Liver (tissue), 9 donors: Measurements from ENCODE around the gene CCR9. TPM values are rescaled to one million over a fixed set of nuclear protein-coding genes. Genes with fewer than 3 reads are reported as not detected.

ENCODE experiments used
- DNase-seq: peaks from one replicate; pipeline ENCODE4 v3.0.0-alpha.2; 2017; ENCODE audit warnings: low spot score
- H3K27ac ChIP-seq, 2 donors: one replicate each; pipeline ENCODE4 v1.7.0; 2013; ENCODE audit warnings: inconsistent platforms in 2 of 2, low read length in 2 of 2, control low read depth in 1 of 2, low read depth in 1 of 2, mild to moderate bottlenecking in 1 of 2
- H3K27me3 ChIP-seq, 4 donors: one replicate each; pipeline versions ENCODE4 v1.6.1 to v1.7.0; 2013; ENCODE audit warnings: low read length in 3 of 4, inconsistent platforms in 1 of 4, mild to moderate bottlenecking in 1 of 4, moderate library complexity in 1 of 4; ENCODE audit not compliant: control insufficient read depth in 4 of 4, insufficient read depth in 4 of 4
- H3K36me3 ChIP-seq, 4 donors: one replicate each; pipeline versions ENCODE4 v1.6.1 to v1.7.0; 2013; ENCODE audit warnings: low read length in 3 of 4, mild to moderate bottlenecking in 3 of 4, low read depth in 1 of 4, moderate library complexity in 1 of 4; ENCODE audit not compliant: control insufficient read depth in 4 of 4, insufficient read depth in 3 of 4
- H3K4me1 ChIP-seq, 4 donors: one replicate each; pipeline versions ENCODE4 v1.6.1 to v1.7.0; 2013; ENCODE audit warnings: low read length in 3 of 4, mild to moderate bottlenecking in 3 of 4, moderate library complexity in 1 of 4; ENCODE audit not compliant: control insufficient read depth in 4 of 4, insufficient read depth in 4 of 4
- H3K4me3 ChIP-seq, 3 donors: one replicate each; pipeline versions ENCODE4 v1.6.1 to v1.7.0; 2013; ENCODE audit warnings: low read length in 3 of 3, control low read depth in 1 of 3, low read depth in 1 of 3, mild to moderate bottlenecking in 1 of 3
- H3K9ac ChIP-seq, 2 donors: one replicate each; pipeline ENCODE4 v1.7.0; 2013; ENCODE audit warnings: low read length in 2 of 2, mild to moderate bottlenecking in 2 of 2, moderate library complexity in 2 of 2, control low read depth in 1 of 2, low read depth in 1 of 2
- H3K9me3 ChIP-seq, 4 donors: one replicate each; pipeline versions ENCODE4 v1.6.1 to v1.7.0; 2013; ENCODE audit warnings: low read length in 3 of 4; ENCODE audit not compliant: control insufficient read depth in 4 of 4
- ATF3 ChIP-seq: IDR thresholded peaks from 2 replicates; pipeline ENCODE4 v1.6.1; 2016; ENCODE audit warnings: antibody characterized with exemption
- CTCF ChIP-seq: fragments of 150-350 bp; IDR thresholded peaks from 2 replicates; pipeline ENCODE4 v1.5.1; 2017; ENCODE audit warnings: improper control_type of control experiment, low read depth, low read length; ENCODE audit not compliant: missing input control
- EGR1 ChIP-seq, 2 donors: IDR thresholded peaks; 2 replicates each; pipeline ENCODE4 v1.6.1; 2016 to 2018; ENCODE audit warnings: antibody characterized with exemption in 2 of 2, low read depth in 2 of 2
- FOXA1 ChIP-seq: IDR thresholded peaks from 2 replicates; pipeline ENCODE4 v1.6.1; 2016; ENCODE audit warnings: antibody characterized with exemption
- FOXA2 ChIP-seq: IDR thresholded peaks from 2 replicates; pipeline ENCODE4 v1.6.1; 2016; ENCODE audit warnings: antibody characterized with exemption
- GABPA ChIP-seq, 2 donors: IDR thresholded peaks in 1 of 2; conservative IDR thresholded peaks in 1 of 2; 2 replicates each; pipeline ENCODE4 v1.6.1; 2016; ENCODE audit warnings: antibody characterized with exemption in 2 of 2, mild to moderate bottlenecking in 1 of 2, moderate library complexity in 1 of 2
- HNF4A ChIP-seq, 2 donors: conservative IDR thresholded peaks; 2 replicates each; pipeline ENCODE4 v1.6.1; 2016; ENCODE audit warnings: antibody characterized with exemption in 2 of 2, mild to moderate bottlenecking in 2 of 2
- HNF4G ChIP-seq: IDR thresholded peaks from 2 replicates; pipeline ENCODE4 v1.6.1; 2016; ENCODE audit warnings: antibody characterized with exemption
- JUND ChIP-seq, 2 donors: IDR thresholded peaks; 2 replicates each; pipeline ENCODE4 v1.6.1; 2016; ENCODE audit warnings: antibody characterized with exemption in 2 of 2
- MAX ChIP-seq: IDR thresholded peaks from 2 replicates; pipeline ENCODE4 v1.6.1; 2016; ENCODE audit warnings: antibody characterized with exemption
- NR2F2 ChIP-seq: IDR thresholded peaks from 2 replicates; pipeline ENCODE4 v1.6.1; 2016; ENCODE audit warnings: antibody characterized with exemption
- RAD21 ChIP-seq, 2 donors: IDR thresholded peaks; 2 replicates each; pipeline ENCODE4 v1.6.1; 2016; ENCODE audit warnings: antibody characterized with exemption in 2 of 2, mild to moderate bottlenecking in 2 of 2
- REST ChIP-seq: IDR thresholded peaks from 2 replicates; pipeline ENCODE4 v1.6.1; 2016; ENCODE audit warnings: antibody characterized with exemption, mild to moderate bottlenecking
- RXRA ChIP-seq, 2 donors: IDR thresholded peaks; 2 replicates each; pipeline ENCODE4 v1.6.1; 2017 to 2018; ENCODE audit warnings: antibody characterized with exemption in 2 of 2, mild to moderate bottlenecking in 1 of 2
- SP1 ChIP-seq: IDR thresholded peaks from 2 replicates; pipeline ENCODE4 v1.6.1; 2018; ENCODE audit warnings: antibody characterized with exemption, mild to moderate bottlenecking
- TAF1 ChIP-seq: conservative IDR thresholded peaks from 2 replicates; pipeline ENCODE4 v1.6.1; 2016; ENCODE audit warnings: antibody characterized with exemption, mild to moderate bottlenecking
- YY1 ChIP-seq: IDR thresholded peaks from 2 replicates; pipeline ENCODE4 v1.6.1; 2016; ENCODE audit warnings: antibody characterized with exemption, mild to moderate bottlenecking
- ZBTB33 ChIP-seq: IDR thresholded peaks from 2 replicates; pipeline ENCODE4 v1.6.1; 2016; ENCODE audit warnings: antibody characterized with exemption
- WGBS: extraction: QIAGEN DNeasy Blood & Tissue Kit; methylation state at CpG from one replicate; pipeline ENCODE4 v1.1.7; 2013; 5-methylcytosine and 5-hydroxymethylcytosine counted together
- polyA plus RNA-seq, 2 donors: library from polyadenylated mRNA; stranded (reverse) in 1 of 2; unstranded in 1 of 2; fragments of 200-250 nt in 1 of 2; fragments of >200 nt in 1 of 2; fragmentation: Nextera tagmentation in 1 of 2; extraction: Ambion mirVana in 1 of 2; gene quantifications; one replicate each; pipeline versions ENCODE4 v1.2.1 to v1.2.3, GENCODE V29; 2013 to 2015
- total RNA-seq, 2 donors: library from RNA; depleted of rRNA; stranded (reverse); fragments of >200 nt; gene quantifications; one replicate each; pipeline ENCODE4 v1.2.3, GENCODE V29; 2014
- donor health status: healthy.
- donor health status: healthy.
- donor health status: healthy.
- donor health status: healthy.
- donor health status: healthy.

CCR9 gene
- total and polyA plus RNA-seq, 4 donors, result 0.28 TPM; not detected in 3

GRCh38 chr3:45864760-45865519, 21.4 kb upstream of the CCR9 start:
- Histone ChIP-seq H3K27ac (no peak overlapping the region), H3K27me3 (no peaks in the 10 kb centered on the region), H3K9me3 (peaks cover 0 to 3% (median 0%) of the 10 kb centered on the region in 4 donors), H3K9ac (no peak overlapping the region), H3K4me1 (peaks cover 0 to 21% (median 14%) of the 10 kb centered on the region in 4 donors), H3K4me3 (no peak overlapping the region), H3K36me3 (no peaks in the 10 kb centered on the region)
- WGBS, result 73% methylated on average over 8 of the region's 8 CpGs
- DNase-seq, result no peak
- TF ChIP-seq RXRA (IDR thresholded peaks at IDR 0.05), result no peak
- no peak for TF ChIP-seq ZBTB33
- no peak for TF ChIP-seq CTCF
- TF ChIP-seq JUND (IDR thresholded peaks at IDR 0.05), result no peak
- TF ChIP-seq EGR1 (IDR thresholded peaks at IDR 0.05; ENCODE audit: low read depth in 2 of 2), result no peak
- no peak for TF ChIP-seq NR2F2
- TF ChIP-seq SP1, result no peak
- no peak for TF ChIP-seq REST
- TF ChIP-seq FOXA2, result no peak
- TF ChIP-seq YY1, result no peak

- Histone ChIP-seq H3K36me3 (no peaks in the 10 kb centered on the region), H3K27me3 (no peaks in the 10 kb centered on the region), H3K27ac (no peak overlapping the region)
- TF ChIP-seq ZBTB33 (no peak), HNF4A (conservative IDR thresholded peaks at IDR 0.05) (no peak), ATF3 (no peak), RXRA (IDR thresholded peaks at IDR 0.05) (no peak), TAF1 (no peak), JUND (IDR thresholded peaks at IDR 0.05) (no peak), NR2F2 (no peak), FOXA1 (no peak), SP1 (no peak), FOXA2 (no peak), MAX (no peak), HNF4G (no peak), REST (no peak), GABPA (IDR thresholded peaks at IDR 0.05 in 1 of 2, conservative IDR thresholded peaks at IDR 0.05 in 1 of 2) (no peak), RAD21 (IDR thresholded peaks at IDR 0.05) (no peak)
Observed at GRCh38 chr3:45865563-45865962, 20.8 kb upstream of the CCR9 start.

More at GRCh38 chr3:45865563-45865962, 20.8 kb upstream of the CCR9 start:
- peaks cover 0 to 17% (median 12%) of the 10 kb centered on the region in 4 donors for H3K4me1 ChIP-seq
- no peak overlapping the region for H3K4me3 ChIP-seq
- peaks cover 0 to 3% (median 0%) of the 10 kb centered on the region in 4 donors for H3K9me3 ChIP-seq
- DNase-seq, result no peak
- 78% methylated on average over 6 of the region's 6 CpGs for WGBS
- H3K9ac ChIP-seq, result no peak overlapping the region
